NCI-H82 treated with DMSO at 0.1 percent for 48 hours (cell line): ENCODE measurements around the gene TCL1B.

Experiments used
- DNase-seq: peaks from one replicate; lab custom pipeline; 2025; ENCODE audit not compliant: unreplicated experiment; lab: John Stamatoyannopoulos, UW

Gene TCL1B

GRCh38 chr14:95666450-95666849 lies 19.8 kb upstream of the TCL1B start:
- DNase-seq: no peak

GRCh38 chr14:95667249-95667693 lies 19.0 kb upstream of the TCL1B start:
- DNase-seq: no peak

GRCh38 chr14:95668235-95668772 lies 17.9 kb upstream of the TCL1B start:
- DNase-seq: no peak

GRCh38 chr14:95674613-95675012 lies 11.6 kb upstream of the TCL1B start:
- no peak for DNase-seq

GRCh38 chr14:95675486-95675885 lies 10.7 kb upstream of the TCL1B start:
- DNase-seq: no peak

- no peak for DNase-seq
Measured at GRCh38 chr14:95677179-95677835, 8.9 kb upstream of the TCL1B start.

- no peak for DNase-seq
Measured at GRCh38 chr14:95679148-95679815, 6.9 kb upstream of the TCL1B start.

GRCh38 chr14:95679998-95680735 lies 6.1 kb upstream of the TCL1B start:
- no peak for DNase-seq

GRCh38 chr14:95681153-95681552 lies 5.1 kb upstream of the TCL1B start:
- no peak for DNase-seq

- no peak for DNase-seq
Measured at GRCh38 chr14:95683793-95684192, 2.4 kb upstream of the TCL1B start.

GRCh38 chr14:95686935-95687334 lies 709 bp downstream of the TCL1B start:
- DNase-seq: no peak

GRCh38 chr14:95689441-95689840 lies 3.2 kb downstream of the TCL1B start:
- DNase-seq: no peak

- DNase-seq: no peak
Measured at GRCh38 chr14:95690815-95691214, 4.6 kb downstream of the TCL1B start.

GRCh38 chr14:95691591-95691990 lies 5.4 kb downstream of the TCL1B start:
- DNase-seq: no peak

GRCh38 chr14:95692109-95692508 lies 5.9 kb downstream of the TCL1B start:
- no peak for DNase-seq

- no peak for DNase-seq
Measured at GRCh38 chr14:95695051-95695450, 8.8 kb downstream of the TCL1B start.

- DNase-seq: no peak
Measured at GRCh38 chr14:95695913-95696312, 9.7 kb downstream of the TCL1B start.

- DNase-seq: no peak
Measured at GRCh38 chr14:95696741-95697140, 10.5 kb downstream of the TCL1B start.

GRCh38 chr14:95697764-95698163 lies 11.5 kb downstream of the TCL1B start:
- no peak for DNase-seq

- DNase-seq: no peak
Measured at GRCh38 chr14:95698287-95698686, 12.1 kb downstream of the TCL1B start.

GRCh38 chr14:95699412-95699811 lies 13.2 kb downstream of the TCL1B start:
- DNase-seq: no peak
